ENCODE measurements around the gene RNASE4. TPM values are rescaled to one million over a fixed set of nuclear protein-coding genes. Genes with fewer than 3 reads are reported as not detected.

Gene RNASE4
- total RNA-seq, 1 experiment from 2014 or later: 3.9 TPM

GRCh38 chr14:20652996-20653975 is 31.1 kb upstream of the RNASE4 start (continued):
- TF ChIP-seq CEBPB (IDR thresholded peaks at IDR 0.05; ENCODE audit: low read depth) (peak; percentile 30; the same call in 1 of the 2 replicates), ATF3 (IDR thresholded peaks at IDR 0.05) (peak; percentile 97), RAD21 (IDR thresholded peaks at IDR 0.05; ENCODE audit: low read depth) (no peak), TCF7L2 (IDR thresholded peaks at IDR 0.05; ENCODE audit: borderline replicate concordance, extremely low read depth, insufficient read depth, insufficient read length) (peak; percentile 76), SP1 (IDR thresholded peaks at IDR 0.05; ENCODE audit: low read depth) (peak; percentile 32; the same call in 1 of the 2 replicates)

- CTCF ChIA-PET: interaction anchor here (0.6 to 2.9 kb wide), 3 partner anchors 26 to 43 kb away, joined by 3 to 59 read pairs (median 3); partner anchors contain the start of gene RNASE4
- Histone ChIP-seq H3K9me2 (ENCODE audit: insufficient read depth) (no peaks in the 10 kb centered on the region), H2AFZ (ENCODE audit: low read depth, low read length, poor library complexity, severe bottlenecking) (no peak overlapping the region), H3K36me3 (ENCODE audit: control insufficient read depth in 1 of 2, insufficient read depth in 2 of 2, low read length in 2 of 2) (no peaks in the 10 kb centered on the region), H3K79me2 (ENCODE audit: insufficient read depth, low read length) (no peaks in the 10 kb centered on the region), H3K4me3 (replicated peaks in 1 of 2; ENCODE audit: low read depth in 1 of 2, low read length in 2 of 2) (no peak overlapping the region), H3K9me3 (ENCODE audit: control insufficient read depth in 1 of 2, insufficient read depth in 1 of 2, low read depth in 1 of 2, low read length in 2 of 2) (no peaks in the 10 kb centered on the region), H3K4me1 (ENCODE audit: control insufficient read depth in 1 of 2, insufficient read depth in 2 of 2, low read length in 2 of 2) (peaks cover 11 to 36% of the 10 kb centered on the region in 2 experiments), H3K9ac (ENCODE audit: low read length) (no peak overlapping the region), H3K27me3 (ENCODE audit: insufficient read depth, low read length) (no peaks in the 10 kb centered on the region), H4K20me1 (ENCODE audit: insufficient read depth) (no peaks in the 10 kb centered on the region), H3K4me2 (ENCODE audit: low read length) (no peak overlapping the region), H3K27ac (ENCODE audit: low read depth, low read length) (no peak overlapping the region)
- POLR2A ChIA-PET: interaction anchor here (4.9 kb wide), 1 partner anchor 26 kb away, joined by 39 read pairs; no protein-coding TSS in a partner anchor
- ATAC-seq (no peak), DNase-seq (ENCODE audit: low read depth, low spot score) (no peak)
- RAD21 ChIA-PET (ENCODE audit: low non-redundant PET in 1 of 2, low total read pairs in 2 of 2, uncharacterized antibody in 2 of 2, unreplicated experiment in 2 of 2): no interaction called here
- intact Hi-C loops (cut with micrococcal nuclease): no loop called here
- no peak for TF ChIP-seq FOSL1 (IDR thresholded peaks at IDR 0.05; ENCODE audit: low read depth)
- peak in 1 of 3 experiments; percentile 9; a peak in 1 of 6 replicates for TF ChIP-seq CTCF (IDR thresholded peaks at IDR 0.05 in 2 of 3, conservative IDR thresholded peaks at IDR 0.05 in 1 of 3; ENCODE audit: borderline replicate concordance in 1 of 3, insufficient read depth in 1 of 3, low read depth in 2 of 3, low read length in 2 of 3)
- BruUV-seq (replicated peaks): no TSS peak
Measured at GRCh38 chr14:20655851-20656250, 28.5 kb upstream of the RNASE4 start.
